Esophagus (tissue), 2 donors: Measurements from ENCODE around the gene HPSE2. TPM values are rescaled to one million over a fixed set of nuclear protein-coding genes. Genes with fewer than 3 reads are reported as not detected.

ENCODE experiments used
- H3K27ac ChIP-seq, 2 donors: one replicate each; pipeline ENCODE4 v1.5.1; 2013; ENCODE audit warnings: low read depth in 2 of 2, mild to moderate bottlenecking in 2 of 2, inconsistent platforms in 1 of 2, low read length in 1 of 2, moderate library complexity in 1 of 2
- H3K27me3 ChIP-seq, 2 donors: one replicate each; pipeline ENCODE4 v1.6.1; 2013; ENCODE audit warnings: low read length in 2 of 2, control low read depth in 1 of 2, mild to moderate bottlenecking in 1 of 2; ENCODE audit not compliant: insufficient read depth in 2 of 2, control insufficient read depth in 1 of 2
- H3K36me3 ChIP-seq, 2 donors: one replicate each; pipeline ENCODE4 v1.6.1; 2013; ENCODE audit warnings: low read length in 1 of 2; ENCODE audit not compliant: control insufficient read depth in 2 of 2, insufficient read depth in 2 of 2
- H3K4me1 ChIP-seq, 2 donors: one replicate each; pipeline ENCODE4 v1.6.1; 2013; ENCODE audit warnings: low read length in 1 of 2; ENCODE audit not compliant: control insufficient read depth in 2 of 2, insufficient read depth in 2 of 2
- H3K4me3 ChIP-seq, 2 donors: one replicate each; pipeline ENCODE4 v1.5.1; 2013; ENCODE audit warnings: low read length in 2 of 2, mild to moderate bottlenecking in 2 of 2, low read depth in 1 of 2, moderate library complexity in 1 of 2
- H3K9me3 ChIP-seq, 2 donors: one replicate each; pipeline ENCODE4 v1.6.1; 2013; ENCODE audit warnings: mild to moderate bottlenecking in 2 of 2, low read depth in 1 of 2, low read length in 1 of 2, moderate library complexity in 1 of 2; ENCODE audit not compliant: control insufficient read depth in 2 of 2, insufficient read depth in 1 of 2
- WGBS, 2 donors: extraction: QIAGEN DNeasy Blood & Tissue Kit; methylation state at CpG; one replicate each; pipeline ENCODE4 v1.1.7; 2013; 5-methylcytosine and 5-hydroxymethylcytosine counted together
- polyA plus RNA-seq, 2 donors: library from polyadenylated mRNA; stranded (reverse); fragments of 200-250 nt; gene quantifications; one replicate each; pipeline ENCODE4 v1.2.3, GENCODE V29; 2013
- donor health status: healthy with polysubstance abuse.
- donor health status: Bipolar disorder and iron deficiency.

The HPSE2 gene
- polyA plus RNA-seq, 2 donors: 2.1 to 3.5 TPM

GRCh38 chr10:98536551-98536950, 699.1 kb downstream of the HPSE2 start:
- H3K9me3 ChIP-seq: no peaks in the 10 kb centered on the region
- no peak overlapping the region for H3K4me3 ChIP-seq
- H3K27ac ChIP-seq: no peak overlapping the region
- 50 to 57% methylated on average over 3 of the region's 3 CpGs for WGBS, 2 donors
- H3K36me3 ChIP-seq: no peaks in the 10 kb centered on the region
- H3K27me3 ChIP-seq: no peaks in the 10 kb centered on the region
- no peaks in the 10 kb centered on the region for H3K4me1 ChIP-seq

- Histone ChIP-seq H3K9me3 (no peaks in the 10 kb centered on the region), H3K27ac (no peak overlapping the region), H3K36me3 (no peaks in the 10 kb centered on the region), H3K27me3 (no peaks in the 10 kb centered on the region), H3K4me1 (no peaks in the 10 kb centered on the region), H3K4me3 (no peak overlapping the region)
- 81 to 83% methylated on average over 3 of the region's 3 CpGs for WGBS, 2 donors
Measured at GRCh38 chr10:98533746-98534445, 701.8 kb downstream of the HPSE2 start.

DNA sequence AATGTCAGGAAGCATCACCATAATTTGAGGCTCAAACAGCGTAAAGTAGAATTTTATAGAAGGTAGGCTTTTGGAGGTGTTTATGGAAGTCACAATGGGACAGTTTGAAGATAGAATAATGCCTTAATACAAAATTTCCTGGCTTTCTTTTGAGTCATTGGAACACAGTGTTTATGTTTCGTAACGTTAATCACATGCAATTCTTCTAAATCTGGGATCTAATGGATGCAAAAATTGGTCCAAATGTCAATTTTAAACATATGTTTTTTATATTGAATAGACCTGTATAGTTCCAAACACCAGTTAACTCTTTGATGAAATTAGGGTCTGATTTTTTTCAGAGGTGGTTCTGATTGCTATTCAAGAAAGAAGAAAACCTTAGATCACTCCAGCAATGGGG, 702.4 kb downstream of the HPSE2 start:
- Histone ChIP-seq H3K9me3 (no peaks in the 10 kb centered on the region), H3K36me3 (no peaks in the 10 kb centered on the region), H3K27ac (no peak overlapping the region), H3K27me3 (no peaks in the 10 kb centered on the region), H3K4me1 (no peaks in the 10 kb centered on the region), H3K4me3 (no peak overlapping the region)
- WGBS, 2 donors: 60 to 63% methylated on average over 3 of the region's 3 CpGs

DNA sequence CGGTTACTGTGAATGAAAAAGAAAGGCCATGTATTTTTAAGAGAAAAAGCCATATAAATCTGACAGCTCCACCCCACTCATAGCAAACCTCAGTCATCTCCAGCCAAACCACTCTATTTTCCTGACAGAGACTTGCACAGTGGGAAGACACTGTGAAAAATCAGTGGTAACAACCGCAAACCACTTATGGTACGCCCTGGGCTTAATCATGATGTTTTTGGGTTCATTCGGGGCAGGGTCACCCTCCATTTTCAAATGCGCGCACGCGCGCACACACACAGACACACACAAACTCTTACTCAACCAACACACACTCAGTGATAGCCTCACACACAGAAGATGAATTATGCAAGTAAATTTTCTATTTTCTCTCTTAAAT, 706.9 kb downstream of the HPSE2 start:
- H3K27me3 ChIP-seq: no peaks in the 10 kb centered on the region
- 91 to 95% methylated on average over 9 of the region's 9 CpGs for WGBS, 2 donors
- H3K27ac ChIP-seq: no peak overlapping the region
- no peak overlapping the region for H3K4me3 ChIP-seq
- no peaks in the 10 kb centered on the region for H3K9me3 ChIP-seq
- no peaks in the 10 kb centered on the region for H3K36me3 ChIP-seq
- H3K4me1 ChIP-seq: no peaks in the 10 kb centered on the region

GRCh38 chr10:98528166-98528804, 707.4 kb downstream of the HPSE2 start:
- H3K4me3 ChIP-seq: no peak overlapping the region
- H3K9me3 ChIP-seq: no peaks in the 10 kb centered on the region
- no peak overlapping the region for H3K27ac ChIP-seq

GRCh38 chr10:98525969-98526368, 709.7 kb downstream of the HPSE2 start:
- no peaks in the 10 kb centered on the region for H3K27me3 ChIP-seq
- H3K4me3 ChIP-seq: no peak overlapping the region
- no peak overlapping the region for H3K27ac ChIP-seq
- WGBS, 2 donors: 80 to 82% methylated on average over 3 of the region's 3 CpGs
- no peaks in the 10 kb centered on the region for H3K4me1 ChIP-seq
- H3K9me3 ChIP-seq: no peaks in the 10 kb centered on the region
- no peaks in the 10 kb centered on the region for H3K36me3 ChIP-seq

More at GRCh38 chr10:98528166-98528804, 707.4 kb downstream of the HPSE2 start:
- no peaks in the 10 kb centered on the region for H3K36me3 ChIP-seq
- 61 to 66% methylated on average over 8 of the region's 8 CpGs for WGBS, 2 donors
- H3K4me1 ChIP-seq: no peaks in the 10 kb centered on the region
- no peaks in the 10 kb centered on the region for H3K27me3 ChIP-seq

- no peaks in the 10 kb centered on the region for H3K4me1 ChIP-seq
- no peak overlapping the region for H3K4me3 ChIP-seq
- 89 to 91% methylated on average over 8 of the region's 8 CpGs for WGBS, 2 donors
- H3K27ac ChIP-seq: no peak overlapping the region
- H3K36me3 ChIP-seq: no peaks in the 10 kb centered on the region
- H3K27me3 ChIP-seq: no peaks in the 10 kb centered on the region
- no peaks in the 10 kb centered on the region for H3K9me3 ChIP-seq
Measured at GRCh38 chr10:98524124-98524523, 711.5 kb downstream of the HPSE2 start.

DNA sequence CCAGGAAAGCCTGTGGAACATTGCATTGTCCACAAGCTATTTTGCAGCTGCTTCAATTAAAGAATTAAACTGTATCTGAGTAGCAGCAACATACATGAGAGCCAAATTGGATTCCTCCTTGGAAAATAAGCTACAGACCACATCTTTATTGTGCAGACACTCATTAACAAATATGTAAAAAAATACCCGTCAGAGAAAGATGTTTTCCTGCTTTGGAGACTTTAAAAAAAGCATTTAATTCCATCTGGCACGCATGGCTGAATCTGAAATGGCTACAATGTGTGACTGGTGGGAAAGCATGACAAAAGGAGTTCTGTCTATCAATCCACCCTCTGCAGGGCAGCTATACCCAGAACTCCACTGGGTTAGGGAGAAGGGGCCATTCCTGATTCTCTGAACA, 715.8 kb downstream of the HPSE2 start:
- Histone ChIP-seq H3K4me3 (no peak overlapping the region), H3K27ac (no peak overlapping the region), H3K4me1 (no peaks in the 10 kb centered on the region), H3K27me3 (no peaks in the 10 kb centered on the region), H3K9me3 (no peaks in the 10 kb centered on the region), H3K36me3 (no peaks in the 10 kb centered on the region)
- WGBS, 2 donors: 35 to 39% methylated on average over 2 of the region's 2 CpGs

- Histone ChIP-seq H3K9me3 (no peaks in the 10 kb centered on the region), H3K4me3 (no peak overlapping the region), H3K27ac (no peak overlapping the region), H3K36me3 (no peaks in the 10 kb centered on the region), H3K27me3 (no peaks in the 10 kb centered on the region), H3K4me1 (no peaks in the 10 kb centered on the region)
- WGBS, 2 donors: 48 to 58% methylated on average over 2 of the region's 2 CpGs
Measured at GRCh38 chr10:98517672-98518071, 718.0 kb downstream of the HPSE2 start.

DNA sequence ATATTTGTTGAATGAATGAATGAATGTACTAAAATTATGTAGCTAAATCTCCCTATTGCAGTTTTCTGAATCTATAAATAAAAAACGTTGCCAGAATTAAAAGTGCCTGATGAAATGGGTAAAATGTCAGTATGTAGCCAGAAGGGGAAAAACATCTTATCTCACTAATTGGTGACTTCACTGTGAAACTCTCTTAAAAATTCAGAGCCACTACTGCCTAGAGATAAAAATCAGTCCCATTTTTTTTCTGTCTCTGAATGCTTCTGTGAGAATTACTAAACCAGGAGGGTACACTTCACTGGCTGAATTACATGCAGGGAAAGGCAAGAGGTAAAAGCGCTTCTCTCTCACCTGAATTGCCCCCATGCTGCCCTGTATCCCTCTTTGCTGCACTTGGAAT, 719.3 kb downstream of the HPSE2 start:
- 62 to 70% methylated on average over 2 of the region's 2 CpGs for WGBS, 2 donors
- H3K4me3 ChIP-seq: no peak overlapping the region
- no peak overlapping the region for H3K27ac ChIP-seq
- H3K9me3 ChIP-seq: no peaks in the 10 kb centered on the region
- H3K27me3 ChIP-seq: no peaks in the 10 kb centered on the region
- no peaks in the 10 kb centered on the region for H3K36me3 ChIP-seq
- no peaks in the 10 kb centered on the region for H3K4me1 ChIP-seq
